ENCODE measurements around the gene MECR. TPM values are rescaled to one million over a fixed set of nuclear protein-coding genes. Genes with fewer than 3 reads are reported as not detected.
A peak's percentile ranks its signal among the peaks of the same experiment; 100 is the strongest.

The MECR gene
- polyA plus RNA-seq, 1 donor (not counting 4 experiments of a cell fraction or from before 2014, with no cell fraction given), result 20.7 TPM

- DNase-seq (ENCODE audit: low read depth, low spot score), result no peak
- H3K4me3 ChIP-seq (ENCODE audit: control insufficient read depth in 2 of 3, extremely low read depth in 1 of 3, insufficient read depth in 2 of 3, low read depth in 1 of 3, low read length in 3 of 3), result no peak overlapping the region
- peaks cover 8% of the 10 kb centered on the region for H3K27me3 ChIP-seq (ENCODE audit: control insufficient read depth, extremely low read depth, insufficient read depth, low read length)
- no peak overlapping the region for H2AFZ ChIP-seq (ENCODE audit: control insufficient read depth, low read length)
- H3K9me1 ChIP-seq (ENCODE audit: control insufficient read depth, extremely low read depth, insufficient read depth, low read length), result no peaks in the 10 kb centered on the region
- H4K20me1 ChIP-seq (ENCODE audit: control insufficient read depth, extremely low read depth, insufficient read depth, low read length), result no peaks in the 10 kb centered on the region
- H3K4me1 ChIP-seq (ENCODE audit: control insufficient read depth, extremely low read depth, insufficient read depth, low read length), result peaks cover 19% of the 10 kb centered on the region
- H3K79me2 ChIP-seq (ENCODE audit: control insufficient read depth, insufficient read depth, low read length), result peaks cover 23% of the 10 kb centered on the region
- no peak overlapping the region for H3K4me2 ChIP-seq (ENCODE audit: control insufficient read depth, extremely low read depth, insufficient read depth, low read depth, low read length)
- H3K9me3 ChIP-seq (ENCODE audit: control insufficient read depth, low read depth, low read length), result no peaks in the 10 kb centered on the region
- H3K27ac ChIP-seq (ENCODE audit: control insufficient read depth, insufficient read depth, low read length), result no peak overlapping the region
- no peak for TF ChIP-seq CTCF (optimal IDR thresholded peaks at IDR 0.05 in 1 of 3, IDR thresholded peaks at IDR 0.05 in 1 of 3, conservative IDR thresholded peaks at IDR 0.05 in 1 of 3; ENCODE audit: extremely low read depth in 1 of 3, insufficient read depth in 2 of 3, low read length in 3 of 3)
- TF ChIP-seq EZH2 (IDR thresholded peaks at IDR 0.05; ENCODE audit: low read length), result no peak
- dilution Hi-C loops (cut with MboI; ENCODE audit: extremely low pct_ligation_motif_present, low sequenced_read_pairs), result loop anchor here (25.0 kb wide), 1 partner anchor 130 kb away; no protein-coding TSS in a partner anchor
- peaks cover 0 to 6% of the 10 kb centered on the region in 2 experiments for H3K36me3 ChIP-seq (ENCODE audit: control insufficient read depth in 2 of 2, extremely low read depth in 1 of 2, insufficient read depth in 2 of 2, low read length in 2 of 2)
- FAIRE-seq, result no peak
- no peak overlapping the region for H3K9ac ChIP-seq (ENCODE audit: control insufficient read depth, extremely low read depth, insufficient read depth, low read length)
These were observed 1.7 kb upstream of the MECR start for GRCh38 chr1:29232387-29232786.

- H4K20me1 ChIP-seq (ENCODE audit: control insufficient read depth, extremely low read depth, insufficient read depth, low read length), result no peaks in the 10 kb centered on the region
- peaks cover 0 to 6% of the 10 kb centered on the region in 2 experiments for H3K36me3 ChIP-seq (ENCODE audit: control insufficient read depth in 2 of 2, extremely low read depth in 1 of 2, insufficient read depth in 2 of 2, low read length in 2 of 2)
- H3K9me1 ChIP-seq (ENCODE audit: control insufficient read depth, extremely low read depth, insufficient read depth, low read length), result no peaks in the 10 kb centered on the region
- no peak for DNase-seq (ENCODE audit: low read depth, low spot score)
- dilution Hi-C loops (cut with MboI; ENCODE audit: extremely low pct_ligation_motif_present, low sequenced_read_pairs), result loop anchor here (25.0 kb wide), 1 partner anchor 132 kb away; no protein-coding TSS in a partner anchor
- H3K9ac ChIP-seq (ENCODE audit: control insufficient read depth, extremely low read depth, insufficient read depth, low read length), result peak overlapping the region; percentile 93
- TF ChIP-seq EZH2 (IDR thresholded peaks at IDR 0.05; ENCODE audit: low read length) (no peak), CTCF (optimal IDR thresholded peaks at IDR 0.05 in 1 of 3, IDR thresholded peaks at IDR 0.05 in 1 of 3, conservative IDR thresholded peaks at IDR 0.05 in 1 of 3; ENCODE audit: extremely low read depth in 1 of 3, insufficient read depth in 2 of 3, low read length in 3 of 3) (no peak)
- peak overlapping the region; percentile 90 for H2AFZ ChIP-seq (ENCODE audit: control insufficient read depth, low read length)
- peaks cover 13% of the 10 kb centered on the region for H3K4me1 ChIP-seq (ENCODE audit: control insufficient read depth, extremely low read depth, insufficient read depth, low read length)
- H3K4me3 ChIP-seq (ENCODE audit: control insufficient read depth in 2 of 3, extremely low read depth in 1 of 3, insufficient read depth in 2 of 3, low read depth in 1 of 3, low read length in 3 of 3), result peak overlapping the region; percentile 84 to 95 (median 91)
- H3K27me3 ChIP-seq (ENCODE audit: control insufficient read depth, extremely low read depth, insufficient read depth, low read length), result no peaks in the 10 kb centered on the region
- no peak for FAIRE-seq
- no peaks in the 10 kb centered on the region for H3K9me3 ChIP-seq (ENCODE audit: control insufficient read depth, low read depth, low read length)
- peak overlapping the region; percentile 83 for H3K27ac ChIP-seq (ENCODE audit: control insufficient read depth, insufficient read depth, low read length)
- peaks cover 24% of the 10 kb centered on the region for H3K79me2 ChIP-seq (ENCODE audit: control insufficient read depth, insufficient read depth, low read length)
- H3K4me2 ChIP-seq (ENCODE audit: control insufficient read depth, extremely low read depth, insufficient read depth, low read depth, low read length), result peak overlapping the region; percentile 91
These were observed 556 bp downstream of the MECR start for GRCh38 chr1:29230204-29230552.

Data from keratinocyte (primary cell).